ENCODE results near the gene PITPNM1.

The PITPNM1 gene

GRCh38 chr11:67457453-67457852 lies 47.7 kb downstream of the PITPNM1 start:
- DNase-seq (ENCODE audit: low read depth) = no peak
- H3K4me3 ChIP-seq (ENCODE audit: low read length) = no peak overlapping the region
- no peak for TF ChIP-seq CTCF (conservative IDR thresholded peaks at IDR 0.05; ENCODE audit: low read length)

- no peak overlapping the region for H3K4me3 ChIP-seq (ENCODE audit: low read length)
- DNase-seq (ENCODE audit: low read depth) = no peak
- TF ChIP-seq CTCF (conservative IDR thresholded peaks at IDR 0.05; ENCODE audit: low read length) = no peak
Observed at GRCh38 chr11:67456068-67456705, 49.0 kb downstream of the PITPNM1 start.

GRCh38 chr11:67455054-67455453 lies 50.1 kb downstream of the PITPNM1 start, which contains the start of gene CABP4:
Gene CABP4, plus strand, starts transcription at chr11:67455354. Its CDS starts 70 bp downstream, at chr11:67455424.
- no peak for TF ChIP-seq CTCF (conservative IDR thresholded peaks at IDR 0.05; ENCODE audit: low read length)
- DNase-seq (ENCODE audit: low read depth) = no peak
- no peak within 1 kb of the TSS for H3K4me3 ChIP-seq (ENCODE audit: low read length)

GRCh38 chr11:67453816-67454732 lies 51.1 kb downstream of the PITPNM1 start:
- no peak overlapping the region for H3K4me3 ChIP-seq (ENCODE audit: low read length)
- no peak for DNase-seq (ENCODE audit: low read depth)
- TF ChIP-seq CTCF (conservative IDR thresholded peaks at IDR 0.05; ENCODE audit: low read length) = no peak

GRCh38 chr11:67452141-67452952 lies 52.8 kb downstream of the PITPNM1 start, which contains the start of gene GPR152:
Gene GPR152, minus strand, starts transcription at chr11:67452729. Its CDS starts 5 bp downstream, at chr11:67452724.
- no peak for TF ChIP-seq CTCF (conservative IDR thresholded peaks at IDR 0.05; ENCODE audit: low read length)
- no peak for DNase-seq (ENCODE audit: low read depth)
- H3K4me3 ChIP-seq (ENCODE audit: low read length) = no peak within 1 kb of the TSS

- H3K4me3 ChIP-seq (ENCODE audit: low read length) = no peak overlapping the region
- TF ChIP-seq CTCF (conservative IDR thresholded peaks at IDR 0.05; ENCODE audit: low read length) = no peak
- DNase-seq (ENCODE audit: low read depth) = no peak
Observed at GRCh38 chr11:67451658-67451976, 53.5 kb downstream of the PITPNM1 start.
